Measurements from ENCODE around the gene MDH2.
"Not testable (repeated sequence)": the region's sequence is repeated elsewhere in the genome, so short reads cannot be mapped to it uniquely, and the experiment has no call there.

Gene MDH2, protein sequence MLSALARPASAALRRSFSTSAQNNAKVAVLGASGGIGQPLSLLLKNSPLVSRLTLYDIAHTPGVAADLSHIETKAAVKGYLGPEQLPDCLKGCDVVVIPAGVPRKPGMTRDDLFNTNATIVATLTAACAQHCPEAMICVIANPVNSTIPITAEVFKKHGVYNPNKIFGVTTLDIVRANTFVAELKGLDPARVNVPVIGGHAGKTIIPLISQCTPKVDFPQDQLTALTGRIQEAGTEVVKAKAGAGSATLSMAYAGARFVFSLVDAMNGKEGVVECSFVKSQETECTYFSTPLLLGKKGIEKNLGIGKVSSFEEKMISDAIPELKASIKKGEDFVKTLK

DNA sequence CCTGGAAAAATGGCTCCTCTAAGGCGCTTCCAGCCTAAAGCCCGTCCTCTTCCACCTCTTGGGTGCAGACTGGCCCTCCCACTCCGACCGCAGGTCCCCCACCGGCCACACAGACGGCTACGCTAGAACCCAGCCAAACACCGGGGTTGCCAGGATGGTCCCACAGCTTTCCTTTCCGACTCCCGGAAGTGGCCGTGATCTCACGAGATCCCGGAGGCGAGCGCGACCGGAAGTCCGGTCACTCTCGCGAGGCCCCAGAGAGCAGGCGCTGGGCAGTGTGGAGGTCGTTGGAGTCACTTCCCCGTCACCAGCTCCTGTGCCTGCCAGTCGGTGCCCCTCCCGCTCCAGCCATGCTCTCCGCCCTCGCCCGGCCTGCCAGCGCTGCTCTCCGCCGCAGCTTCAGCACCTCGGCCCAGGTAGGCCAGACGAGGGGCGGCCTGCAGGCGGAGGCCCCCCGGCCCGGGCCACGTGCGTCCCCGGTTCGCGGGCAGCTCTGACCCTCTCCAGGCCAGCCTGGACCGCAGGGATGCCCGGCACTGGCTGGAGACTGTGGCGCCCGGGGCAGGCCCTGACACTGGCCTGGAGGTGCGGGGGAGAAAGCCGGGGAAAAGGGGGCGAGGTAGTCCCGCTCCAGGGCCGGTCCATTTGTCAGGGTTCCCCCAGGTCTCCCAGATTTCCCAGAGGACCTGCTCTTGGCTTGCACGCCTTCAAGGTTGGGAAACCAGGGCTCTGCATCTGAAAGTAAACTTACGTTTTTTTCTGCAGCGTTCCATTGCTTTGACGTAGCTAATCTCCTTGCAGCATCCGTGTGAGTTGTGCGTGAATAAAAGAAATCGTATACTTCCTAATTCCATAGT, at the start of gene MDH2, which contains the start of gene STYXL1:
Gene MDH2 (plus strand): TSS at position 296 of the 857 bp plus-strand sequence. CDS start 55 bp downstream, at position 351.
Gene STYXL1 (minus strand): TSS at position 190 of the 857 bp plus-strand sequence. CDS start 17,477 bp downstream, outside the sequence.
- H3K4me3 ChIP-seq (ENCODE audit: low read length): peak within 1 kb of the TSS; percentile 94
- H3K36me3 ChIP-seq (ENCODE audit: control insufficient read depth, low read depth, low read length): peaks cover 7% of the 10 kb centered on the region
- H3K27ac ChIP-seq (ENCODE audit: low read length): peak within 1 kb of the TSS; percentile 94
- H3K4me1 ChIP-seq (ENCODE audit: control insufficient read depth, low read depth, low read length): peaks cover 5% of the 10 kb centered on the region
- peak within 1 kb of the TSS; percentile 98 for H3K9ac ChIP-seq (ENCODE audit: low read length)
- no peaks in the 10 kb centered on the region for H3K27me3 ChIP-seq (ENCODE audit: control insufficient read depth, insufficient read depth, low read length)
- H3K9me3 ChIP-seq (ENCODE audit: control insufficient read depth, low read depth, low read length): no peaks in the 10 kb centered on the region

DNA sequence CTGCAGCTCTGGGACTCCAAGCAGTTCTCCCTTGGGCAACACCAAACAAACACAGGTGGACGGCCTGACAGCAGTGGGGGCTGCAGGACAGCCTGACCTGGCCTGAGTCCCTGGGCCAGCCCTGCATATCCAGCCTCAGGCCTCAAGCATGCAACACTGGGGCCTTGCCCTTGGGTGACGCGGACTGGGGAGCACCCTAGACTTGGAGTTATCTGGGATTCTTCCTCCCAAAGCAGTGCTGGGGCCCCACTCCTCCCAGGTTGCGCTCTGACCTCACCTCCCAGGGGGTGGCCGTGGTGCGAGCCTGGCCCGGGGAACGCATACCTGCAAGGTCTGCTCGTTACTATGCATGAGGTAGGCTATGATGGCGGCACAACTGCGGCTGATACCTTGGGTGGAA, 47.3 kb upstream of the MDH2 start:
- Histone ChIP-seq H3K27ac (ENCODE audit: low read length) (no peak overlapping the region), H3K9ac (ENCODE audit: low read length) (no peak overlapping the region), H3K4me1 (ENCODE audit: control insufficient read depth, low read depth, low read length) (no peaks in the 10 kb centered on the region), H3K27me3 (ENCODE audit: control insufficient read depth, insufficient read depth, low read length) (no peaks in the 10 kb centered on the region), H3K36me3 (ENCODE audit: control insufficient read depth, low read depth, low read length) (no peaks in the 10 kb centered on the region), H3K9me3 (ENCODE audit: control insufficient read depth, low read depth, low read length) (no peaks in the 10 kb centered on the region), H3K4me3 (ENCODE audit: low read length) (no peak overlapping the region)

DNA sequence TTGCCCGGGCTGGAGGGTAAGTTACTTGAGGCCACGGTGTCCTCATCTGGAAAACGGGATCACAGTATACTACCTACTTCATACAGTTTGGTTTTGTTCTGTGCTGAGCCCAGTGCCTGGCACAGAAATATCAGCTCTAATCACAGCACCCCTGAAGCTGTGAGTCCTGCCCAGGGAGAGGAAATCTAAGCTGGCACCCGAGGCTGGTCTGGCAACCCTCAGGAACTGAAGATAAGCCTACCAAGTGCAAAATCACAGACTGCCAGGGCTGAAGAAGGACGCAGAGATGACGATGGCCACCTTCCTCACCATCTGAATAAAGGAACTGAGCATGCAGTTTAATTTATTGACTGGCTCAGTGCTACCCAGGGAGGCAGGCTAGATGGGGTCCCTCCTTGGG, 45.8 kb upstream of the MDH2 start:
- H3K9ac ChIP-seq (ENCODE audit: low read length): no peak overlapping the region

DNA sequence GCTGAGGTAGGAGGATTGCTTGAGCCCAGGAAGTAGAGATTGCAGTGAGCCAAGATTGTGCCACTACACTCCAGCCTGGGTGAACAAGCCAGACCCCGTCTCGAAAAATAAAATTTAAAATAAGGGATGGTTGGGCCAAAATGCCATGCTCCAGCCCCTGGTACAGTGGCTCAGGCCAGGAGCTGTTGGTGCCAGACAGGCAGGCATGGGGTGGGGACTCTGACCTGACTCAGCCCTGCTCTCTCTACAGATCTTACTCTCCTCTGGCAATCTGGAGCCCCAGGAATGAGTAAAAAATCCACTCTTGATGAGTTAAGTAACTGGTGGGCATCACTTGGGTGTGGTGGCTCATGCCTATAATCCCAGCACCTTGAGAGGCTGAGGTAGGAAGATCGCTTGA, 45.1 kb upstream of the MDH2 start:
- no peaks in the 10 kb centered on the region for H3K4me1 ChIP-seq (ENCODE audit: control insufficient read depth, low read depth, low read length)
- no peaks in the 10 kb centered on the region for H3K36me3 ChIP-seq (ENCODE audit: control insufficient read depth, low read depth, low read length)
- H3K9me3 ChIP-seq (ENCODE audit: control insufficient read depth, low read depth, low read length): no peaks in the 10 kb centered on the region
- no peak overlapping the region for H3K27ac ChIP-seq (ENCODE audit: low read length)
- no peak overlapping the region for H3K9ac ChIP-seq (ENCODE audit: low read length)
- H3K4me3 ChIP-seq (ENCODE audit: low read length): no peak overlapping the region
- no peaks in the 10 kb centered on the region for H3K27me3 ChIP-seq (ENCODE audit: control insufficient read depth, insufficient read depth, low read length)

More for the DNA sequence above, 45.8 kb upstream of the MDH2 start:
- Histone ChIP-seq H3K36me3 (ENCODE audit: control insufficient read depth, low read depth, low read length) (no peaks in the 10 kb centered on the region), H3K27me3 (ENCODE audit: control insufficient read depth, insufficient read depth, low read length) (no peaks in the 10 kb centered on the region), H3K9me3 (ENCODE audit: control insufficient read depth, low read depth, low read length) (no peaks in the 10 kb centered on the region), H3K27ac (ENCODE audit: low read length) (no peak overlapping the region), H3K4me3 (ENCODE audit: low read length) (no peak overlapping the region), H3K4me1 (ENCODE audit: control insufficient read depth, low read depth, low read length) (no peaks in the 10 kb centered on the region)

DNA sequence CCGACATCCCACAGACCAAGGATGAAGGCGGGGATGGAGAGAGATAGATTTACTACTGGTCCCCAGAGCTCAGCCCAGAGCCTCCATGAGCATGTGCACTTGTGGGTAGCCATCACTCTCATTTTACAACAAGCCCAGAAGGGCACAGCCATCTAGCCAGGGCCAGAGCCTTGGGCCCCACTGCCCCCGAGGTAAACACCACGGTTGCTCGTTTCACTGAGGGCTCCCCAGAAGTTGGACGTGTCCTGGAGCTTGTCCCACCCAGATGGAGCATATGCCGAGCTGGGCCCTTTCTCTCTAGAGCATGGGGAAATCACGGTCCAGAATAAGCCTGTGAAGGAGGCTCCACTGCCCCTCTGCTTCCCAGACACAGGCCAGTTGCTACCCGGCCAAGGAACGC, 44.6 kb upstream of the MDH2 start:
- Histone ChIP-seq H3K9ac (ENCODE audit: low read length) (no peak overlapping the region), H3K9me3 (ENCODE audit: control insufficient read depth, low read depth, low read length) (no peaks in the 10 kb centered on the region), H3K36me3 (ENCODE audit: control insufficient read depth, low read depth, low read length) (no peaks in the 10 kb centered on the region), H3K27me3 (ENCODE audit: control insufficient read depth, insufficient read depth, low read length) (no peaks in the 10 kb centered on the region), H3K4me3 (ENCODE audit: low read length) (no peak overlapping the region), H3K27ac (ENCODE audit: low read length) (no peak overlapping the region), H3K4me1 (ENCODE audit: control insufficient read depth, low read depth, low read length) (no peaks in the 10 kb centered on the region)

DNA sequence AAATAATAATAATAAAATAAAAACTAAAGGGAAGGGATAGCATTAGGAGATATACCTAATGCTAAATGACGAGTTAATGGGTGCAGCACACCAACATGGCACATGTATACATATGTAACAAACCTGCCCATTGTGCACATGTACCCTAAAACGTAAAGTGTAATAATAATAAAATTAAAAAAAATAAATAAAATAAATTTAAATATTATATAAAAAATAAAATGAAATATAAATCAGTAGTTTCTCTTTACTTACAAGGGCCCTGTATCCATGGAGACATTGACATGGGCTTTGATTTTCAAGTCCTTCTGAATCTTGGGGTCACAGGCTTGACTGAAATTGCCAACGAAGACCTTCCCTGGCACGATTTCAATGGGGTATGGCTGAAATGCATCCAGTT, 42.9 kb upstream of the MDH2 start:
- H3K9me3 ChIP-seq (ENCODE audit: control insufficient read depth, low read depth, low read length); H3K4me1 ChIP-seq (ENCODE audit: control insufficient read depth, low read depth, low read length); H3K4me3 ChIP-seq (ENCODE audit: low read length); H3K36me3 ChIP-seq (ENCODE audit: control insufficient read depth, low read depth, low read length); H3K27me3 ChIP-seq (ENCODE audit: control insufficient read depth, insufficient read depth, low read length); H3K27ac ChIP-seq (ENCODE audit: low read length); H3K9ac ChIP-seq (ENCODE audit: low read length): not testable (repeated sequence)

DNA sequence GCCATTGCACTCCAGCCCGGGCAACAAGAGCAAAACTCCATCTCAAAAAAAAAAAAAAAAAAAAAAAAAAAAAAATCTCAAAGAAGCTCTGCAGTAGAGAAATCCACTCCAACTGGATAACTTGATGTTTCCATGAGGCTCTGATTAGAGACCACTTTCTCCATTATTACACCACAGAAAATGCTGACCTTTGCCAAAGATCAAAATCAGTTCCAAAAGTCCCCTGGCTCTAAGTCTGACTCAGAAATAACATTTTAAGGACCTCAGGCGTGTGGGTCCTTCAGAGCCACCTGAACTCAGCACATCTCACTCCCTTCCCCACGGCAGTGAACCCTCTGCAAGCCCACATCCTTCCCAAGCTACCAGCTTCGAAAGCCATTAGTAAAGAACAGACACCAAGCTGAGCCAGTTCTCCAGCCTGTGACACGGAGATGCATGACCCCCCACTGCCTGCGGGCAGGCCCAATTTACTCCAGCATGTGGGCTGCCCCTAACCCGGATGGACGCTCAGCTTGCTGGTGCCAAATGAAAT, 39.7 kb upstream of the MDH2 start:
- H3K27me3 ChIP-seq (ENCODE audit: control insufficient read depth, insufficient read depth, low read length): no peaks in the 10 kb centered on the region
- H3K27ac ChIP-seq (ENCODE audit: low read length): no peak overlapping the region
- H3K9ac ChIP-seq (ENCODE audit: low read length): no peak overlapping the region
- no peak overlapping the region for H3K4me3 ChIP-seq (ENCODE audit: low read length)
- no peaks in the 10 kb centered on the region for H3K9me3 ChIP-seq (ENCODE audit: control insufficient read depth, low read depth, low read length)
- H3K36me3 ChIP-seq (ENCODE audit: control insufficient read depth, low read depth, low read length): no peaks in the 10 kb centered on the region
- H3K4me1 ChIP-seq (ENCODE audit: control insufficient read depth, low read depth, low read length): no peaks in the 10 kb centered on the region

DNA sequence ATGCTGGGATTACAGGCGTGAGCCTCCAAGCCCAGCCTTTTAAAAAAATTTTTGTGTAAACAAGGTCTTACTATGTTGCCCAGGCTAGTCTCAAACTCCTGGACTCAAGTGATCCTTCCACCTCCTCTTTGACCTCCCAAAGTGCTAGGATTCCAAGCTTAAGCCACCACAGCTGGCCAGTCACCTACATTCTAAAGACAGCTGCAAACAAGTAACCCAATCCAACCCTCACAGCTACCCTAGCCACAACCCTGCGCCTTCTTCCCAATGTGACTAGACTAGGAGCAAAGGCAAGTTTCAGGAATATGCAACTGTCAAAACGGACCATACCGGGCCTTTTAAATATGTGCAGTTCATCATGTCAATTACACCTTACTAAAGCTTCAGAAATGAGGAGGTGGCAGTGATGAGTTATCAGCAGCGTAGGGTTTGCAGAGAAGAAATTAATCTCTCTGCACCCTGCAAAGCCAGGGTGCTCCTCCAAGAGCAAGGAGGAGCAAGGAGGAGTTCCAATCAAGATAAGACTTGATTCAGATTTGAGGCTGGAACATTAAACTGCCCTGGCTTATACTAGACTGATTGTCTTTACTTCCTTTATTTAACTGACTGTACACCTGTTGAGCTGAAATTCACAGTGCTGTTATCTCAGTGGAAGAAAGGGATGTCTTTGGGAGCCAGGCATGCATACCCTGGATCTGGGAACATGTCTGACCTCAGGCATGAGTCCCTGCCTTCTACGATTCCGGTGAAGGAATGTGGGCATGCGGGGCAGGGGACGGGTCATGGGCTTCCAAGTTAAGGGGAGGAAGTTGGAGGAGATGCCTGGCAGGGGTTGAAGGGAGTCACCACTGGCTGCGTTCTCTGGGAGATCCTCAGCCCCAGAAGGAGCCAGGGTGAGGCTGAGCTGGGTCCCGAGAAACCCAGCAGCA, 38.0 kb upstream of the MDH2 start:
- no peaks in the 10 kb centered on the region for H3K27me3 ChIP-seq (ENCODE audit: control insufficient read depth, insufficient read depth, low read length)
- H3K9ac ChIP-seq (ENCODE audit: low read length): no peak overlapping the region
- H3K4me1 ChIP-seq (ENCODE audit: control insufficient read depth, low read depth, low read length): no peaks in the 10 kb centered on the region
- H3K36me3 ChIP-seq (ENCODE audit: control insufficient read depth, low read depth, low read length): no peaks in the 10 kb centered on the region
- no peaks in the 10 kb centered on the region for H3K9me3 ChIP-seq (ENCODE audit: control insufficient read depth, low read depth, low read length)
- H3K4me3 ChIP-seq (ENCODE audit: low read length): no peak overlapping the region
- H3K27ac ChIP-seq (ENCODE audit: low read length): no peak overlapping the region

DNA sequence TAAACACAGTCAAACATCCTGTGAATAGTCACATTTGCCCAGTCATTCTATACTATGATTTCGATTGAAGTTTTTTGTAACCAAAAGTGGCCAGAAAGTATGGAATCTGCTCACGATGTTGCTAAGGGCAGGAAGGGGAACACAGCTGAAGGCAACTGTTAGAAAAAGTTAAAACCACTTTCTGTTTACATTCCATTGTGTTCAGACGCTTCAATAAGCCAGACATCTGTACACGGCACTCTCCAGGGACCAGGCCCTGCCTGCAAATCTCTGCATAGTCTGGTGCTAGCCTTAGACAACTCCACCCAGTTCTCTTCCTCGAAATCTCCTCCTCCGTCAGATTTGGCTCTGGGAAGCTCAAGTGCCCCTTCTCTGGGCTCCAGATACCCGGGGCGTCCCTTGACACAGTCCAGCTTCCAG, 36.5 kb upstream of the MDH2 start:
- no peaks in the 10 kb centered on the region for H3K9me3 ChIP-seq (ENCODE audit: control insufficient read depth, low read depth, low read length)
- no peaks in the 10 kb centered on the region for H3K4me1 ChIP-seq (ENCODE audit: control insufficient read depth, low read depth, low read length)
- H3K27ac ChIP-seq (ENCODE audit: low read length): no peak overlapping the region
- no peak overlapping the region for H3K9ac ChIP-seq (ENCODE audit: low read length)
- H3K27me3 ChIP-seq (ENCODE audit: control insufficient read depth, insufficient read depth, low read length): no peaks in the 10 kb centered on the region
- H3K4me3 ChIP-seq (ENCODE audit: low read length): no peak overlapping the region
- H3K36me3 ChIP-seq (ENCODE audit: control insufficient read depth, low read depth, low read length): no peaks in the 10 kb centered on the region

DNA sequence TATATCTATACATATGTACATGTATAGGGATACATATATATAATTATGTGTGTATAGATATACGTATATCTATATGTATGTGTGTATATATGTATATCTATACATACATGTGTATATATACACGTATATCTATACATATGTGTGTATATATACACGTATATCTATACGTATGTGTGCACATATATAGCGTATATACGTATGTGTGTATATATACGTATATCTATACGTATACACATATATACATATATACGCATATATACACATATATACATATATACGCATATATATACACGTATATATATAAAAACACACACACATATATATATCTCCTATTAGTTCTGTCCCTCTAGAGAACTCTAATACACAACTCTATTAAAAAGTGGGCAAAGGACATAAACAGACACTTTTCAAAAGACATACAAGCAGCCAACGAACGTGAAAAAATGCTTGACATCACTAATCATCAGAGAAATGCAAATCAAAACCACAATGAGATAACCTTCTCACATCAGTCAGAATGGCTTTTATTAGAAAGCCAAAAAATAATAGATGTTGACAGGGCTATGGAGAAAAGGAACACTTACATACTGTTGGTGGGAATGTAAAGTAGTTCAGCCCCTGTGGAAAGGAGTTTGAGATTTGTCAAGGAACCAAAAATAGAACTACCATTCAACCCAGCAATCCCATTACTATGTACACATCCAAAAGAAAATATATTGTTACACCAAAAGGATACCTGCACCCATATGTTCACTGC, 31.5 kb upstream of the MDH2 start:
- Histone ChIP-seq H3K27ac (ENCODE audit: low read length) (no peak overlapping the region), H3K4me1 (ENCODE audit: control insufficient read depth, low read depth, low read length) (no peaks in the 10 kb centered on the region)

More for the DNA sequence above, 31.5 kb upstream of the MDH2 start:
- H3K36me3 ChIP-seq (ENCODE audit: control insufficient read depth, low read depth, low read length): peaks cover 2% of the 10 kb centered on the region
- no peaks in the 10 kb centered on the region for H3K27me3 ChIP-seq (ENCODE audit: control insufficient read depth, insufficient read depth, low read length)
- H3K9me3 ChIP-seq (ENCODE audit: control insufficient read depth, low read depth, low read length): no peaks in the 10 kb centered on the region
- no peak overlapping the region for H3K4me3 ChIP-seq (ENCODE audit: low read length)
- H3K9ac ChIP-seq (ENCODE audit: low read length): no peak overlapping the region

Measured in iPS-18a (cell line).